IMR-90 (cell line): ENCODE results near the gene ARL14. TPM values are rescaled to one million over a fixed set of nuclear protein-coding genes. Genes with fewer than 3 reads are reported as not detected.

Experiments used
- ATAC-seq: fragments of 200-7000 bp; cut with Tn5 transposase; 2 replicates; pipeline ENCODE4 v1.9.1; 2020; ENCODE audit warnings: low read depth, mild to moderate bottlenecking, moderate library complexity
- BruUV-seq: library from RNA; stranded (reverse); fragments of 400-500 nt; replicated peaks from 2 replicates; lab custom pipeline; 2021; lab: Mats Ljungman, UMichigan
- CTCF ChIA-PET: fragments of 300-600 bp; formaldehyde crosslinking; extraction: SDS; loops from one replicate; lab custom pipeline; 2021; ENCODE audit warnings: antibody characterized with exemption; lab: Yijun Ruan, JAX
- POLR2A ChIA-PET: fragments of 300-600 bp; sonication (Branson Sonifier 250); formaldehyde crosslinking; loops from one replicate; lab custom pipeline; 2022; ENCODE audit warnings: antibody characterized with exemption; ENCODE audit not compliant: unreplicated experiment; lab: Charles Lee
- DNase-seq: peaks from one replicate; pipeline ENCODE4 v3.0.0; 2013
- H2AFZ ChIP-seq: replicated peaks from 2 replicates; pipeline ENCODE3; 2013; ENCODE audit warnings: low read length, mild to moderate bottlenecking; ENCODE audit not compliant: poor library complexity
- H2AK5ac ChIP-seq: 2 replicates; pipeline ENCODE4 v1.6.1; 2013; ENCODE audit warnings: low read depth, low read length, inconsistent platforms
- H2AK9ac ChIP-seq: replicated peaks from 2 replicates; pipeline ENCODE3; 2013; ENCODE audit warnings: mild to moderate bottlenecking, low read depth, low read length, moderate library complexity; ENCODE audit not compliant: poor library complexity
- H2BK120ac ChIP-seq: 2 replicates; pipeline ENCODE4 v1.6.1; 2013; ENCODE audit warnings: low read depth, low read length, inconsistent platforms
- H2BK15ac ChIP-seq: 3 replicates; pipeline ENCODE4 v1.6.1; 2013; ENCODE audit warnings: low read depth, low read length, inconsistent platforms
- H2BK20ac ChIP-seq: 2 replicates; pipeline ENCODE4 v1.6.1; 2013; ENCODE audit warnings: low read depth, mild to moderate bottlenecking, inconsistent platforms, low read length, moderate library complexity
- H2BK5ac ChIP-seq: 2 replicates; pipeline ENCODE4 v1.6.1; 2013; ENCODE audit warnings: mild to moderate bottlenecking, low read depth, low read length, inconsistent platforms; ENCODE audit not compliant: poor library complexity, severe bottlenecking
- H3K14ac ChIP-seq: replicated peaks from 2 replicates; pipeline ENCODE4 v1.6.1; 2013; ENCODE audit warnings: low read depth, low read length, inconsistent platforms
- H3K18ac ChIP-seq: 2 replicates; pipeline ENCODE4 v1.6.1; 2013; ENCODE audit warnings: low read depth, low read length, control low read depth
- H3K23ac ChIP-seq: 2 replicates; pipeline ENCODE4 v1.6.1; 2013; ENCODE audit warnings: low read depth, low read length, inconsistent platforms
- H3K27ac ChIP-seq: 2 replicates; pipeline ENCODE4 v1.5.1; 2013; ENCODE audit warnings: mild to moderate bottlenecking, control low read depth, low read length; ENCODE audit not compliant: insufficient read depth
- H3K27me3 ChIP-seq: 2 replicates; pipeline ENCODE4 v1.6.1; 2013; ENCODE audit warnings: low read length; ENCODE audit not compliant: control insufficient read depth, insufficient read depth
- H3K36me3 ChIP-seq: 2 replicates; pipeline ENCODE4 v1.6.1; 2013; ENCODE audit warnings: low read length, mixed read lengths; ENCODE audit not compliant: control insufficient read depth, insufficient read depth
- H3K4ac ChIP-seq: 2 replicates; pipeline ENCODE4 v1.6.1; 2013; ENCODE audit warnings: low read depth, low read length, inconsistent platforms
- H3K4me1 ChIP-seq: 2 replicates; pipeline ENCODE4 v1.6.1; 2013; ENCODE audit warnings: low read length, mixed read lengths; ENCODE audit not compliant: control insufficient read depth, insufficient read depth
- H3K4me2 ChIP-seq: 2 replicates; pipeline ENCODE4 v1.6.1; 2013; ENCODE audit warnings: low read depth, mild to moderate bottlenecking, control low read depth, low read length, moderate library complexity
- H3K4me3 ChIP-seq: 2 replicates; pipeline ENCODE4 v1.5.1; 2013; ENCODE audit warnings: low read depth, mild to moderate bottlenecking, control low read depth, low read length, moderate library complexity; ENCODE audit not compliant: insufficient read depth
- H3K56ac ChIP-seq: 2 replicates; pipeline ENCODE4 v1.6.1; 2013; ENCODE audit warnings: low read length, inconsistent platforms; ENCODE audit not compliant: insufficient read depth; ENCODE audit errors: extremely low read depth
- H3K79me1 ChIP-seq, 2 experiments: 2 replicates each; pipeline ENCODE4 v1.6.1; 2013; ENCODE audit warnings: low read length in 2 of 2, inconsistent platforms in 1 of 2, low read depth in 1 of 2
- H3K9ac ChIP-seq: 2 replicates; pipeline ENCODE4 v1.6.1; 2013; ENCODE audit warnings: low read depth, low read length, control low read depth
- H3K9me1 ChIP-seq: 2 replicates; pipeline ENCODE4 v1.6.1; 2013; ENCODE audit warnings: low read length, inconsistent platforms; ENCODE audit not compliant: insufficient read depth
- H3K9me3 ChIP-seq: 2 replicates; pipeline ENCODE4 v1.6.1; 2013; ENCODE audit warnings: low read length; ENCODE audit not compliant: control insufficient read depth, insufficient read depth
- H4K20me1 ChIP-seq: 2 replicates; pipeline ENCODE4 v1.6.1; 2013; ENCODE audit warnings: low read length, inconsistent platforms; ENCODE audit not compliant: insufficient read depth
- H4K5ac ChIP-seq: 2 replicates; pipeline ENCODE4 v1.6.1; 2013; ENCODE audit warnings: mild to moderate bottlenecking, low read depth, low read length, control low read depth
- H4K8ac ChIP-seq, 2 experiments: 2 replicates each; pipeline ENCODE4 v1.6.1; 2013; ENCODE audit warnings: low read depth in 2 of 2, low read length in 2 of 2, control low read depth in 1 of 2, inconsistent platforms in 1 of 2
- H4K91ac ChIP-seq: 2 replicates; pipeline ENCODE4 v1.6.1; 2013; ENCODE audit warnings: low read depth, low read length, inconsistent platforms; ENCODE audit not compliant: insufficient read depth
- RAD21 ChIP-seq: IDR thresholded peaks from 2 replicates; pipeline ENCODE4 v1.6.1; 2012; ENCODE audit warnings: low read length, improper control_type of control experiment
- SMC3 ChIP-seq: fragments of 150-350 bp; IDR thresholded peaks from 2 replicates; pipeline ENCODE4 v1.6.1; 2016; ENCODE audit warnings: low read depth, mild to moderate bottlenecking, antibody characterized with exemption, low read length, moderate library complexity
- WGBS, 2 experiments: methylation state at CpG; one replicate each; pipeline versions ENCODE4 v1.1.5 to v1.1.7; 2013; ENCODE audit warnings: missing lambda C conversion rate in 2 of 2; ENCODE audit not compliant: insufficient read length in 1 of 2; ENCODE audit errors: extremely low coverage in 2 of 2; 5-methylcytosine and 5-hydroxymethylcytosine counted together
- dilution Hi-C: fragments of 300-500 bp; cut with HindIII; formaldehyde crosslinking; loops from one replicate; pipeline ENCODE4 v1.14.3; 2018; ENCODE audit warnings: low sequenced_read_pairs; ENCODE audit not compliant: unreplicated experiment
- in situ Hi-C: fragments of 300-500 bp; cut with MboI; formaldehyde crosslinking; loops from 3 replicates; pipeline ENCODE4 v1.14.3; 2019; ENCODE audit warnings: low sequenced_read_pairs, inconsistent platforms, mixed read lengths
- intact Hi-C: fragments of 100-400 bp; cut with micrococcal nuclease; formaldehyde crosslinking; loops from 2 replicates; pipeline ENCODE4 v1.10.0; 2022
- polyA plus RNA-seq, 3 experiments: library from polyadenylated mRNA; depleted of rRNA; stranded (reverse); fragments of >200 nt; gene quantifications; 2 replicates each; pipeline ENCODE4 v1.2.3, GENCODE V29; 2012; ENCODE audit warnings: low replicate concordance in 1 of 3
- total RNA-seq: library from RNA; depleted of rRNA; stranded (reverse); fragments of >200 nt; gene quantifications from 2 replicates; pipeline ENCODE4 v1.2.3, GENCODE V29; 2012
- TF ChIP-seq, protein P1 (sequence below): conservative IDR thresholded peaks from 2 replicates; pipeline ENCODE4 v1.5.1; 2012; ENCODE audit warnings: mild to moderate bottlenecking, low read depth, low read length, improper control_type of control experiment

ARL14 gene
- total and polyA plus RNA-seq, 2 of the 4 experiments (the other 2 are of a cell fraction): 0.15 to 0.18 TPM

DNA sequence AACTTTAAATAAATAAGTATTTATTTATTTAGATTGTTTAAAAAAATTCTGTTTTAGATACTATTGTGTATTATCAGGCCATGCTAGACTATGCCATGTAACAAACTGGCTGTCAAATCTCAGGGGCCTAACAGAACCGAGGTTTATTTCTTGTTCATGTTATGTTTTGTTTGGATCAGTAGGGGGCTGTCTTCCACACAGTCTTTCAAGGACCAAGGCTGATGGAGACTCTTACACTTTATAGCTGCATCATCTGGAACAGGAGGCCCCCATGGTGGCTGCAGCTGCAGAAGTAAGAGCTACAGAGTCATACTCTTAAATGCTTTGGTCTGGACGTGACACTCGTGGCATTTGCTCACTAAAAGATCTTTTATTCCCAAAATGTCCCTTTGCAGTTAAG is 33.0 kb upstream of the ARL14 start:
- Histone ChIP-seq H3K79me1 (no peaks in the 10 kb centered on the region), H3K36me3 (no peaks in the 10 kb centered on the region), H3K4me3 (no peak overlapping the region), H3K9ac (no peak overlapping the region), H3K14ac (no peak overlapping the region), H2AK9ac (no peak overlapping the region), H3K27me3 (no peaks in the 10 kb centered on the region), H2AK5ac (no peak overlapping the region), H3K27ac (no peak overlapping the region), H2AFZ (no peak overlapping the region), H3K18ac (no peak overlapping the region), H4K91ac (no peak overlapping the region), H3K4me2 (no peak overlapping the region), H4K5ac (no peak overlapping the region), H2BK20ac (no peak overlapping the region), H3K9me3 (no peaks in the 10 kb centered on the region), H2BK5ac (no peak overlapping the region), H3K4ac (no peak overlapping the region), H2BK120ac (no peak overlapping the region), H2BK15ac (no peak overlapping the region), H3K4me1 (no peaks in the 10 kb centered on the region), H4K20me1 (no peaks in the 10 kb centered on the region), H3K56ac (no peak overlapping the region), H3K23ac (no peak overlapping the region), H3K9me1 (no peaks in the 10 kb centered on the region), H4K8ac (no peak overlapping the region)
- ATAC-seq (peak; percentile 37; the same call in 1 of the 2 replicates), DNase-seq (peak; percentile 17)
- no TSS peak for BruUV-seq
- TF ChIP-seq, protein P1, sequence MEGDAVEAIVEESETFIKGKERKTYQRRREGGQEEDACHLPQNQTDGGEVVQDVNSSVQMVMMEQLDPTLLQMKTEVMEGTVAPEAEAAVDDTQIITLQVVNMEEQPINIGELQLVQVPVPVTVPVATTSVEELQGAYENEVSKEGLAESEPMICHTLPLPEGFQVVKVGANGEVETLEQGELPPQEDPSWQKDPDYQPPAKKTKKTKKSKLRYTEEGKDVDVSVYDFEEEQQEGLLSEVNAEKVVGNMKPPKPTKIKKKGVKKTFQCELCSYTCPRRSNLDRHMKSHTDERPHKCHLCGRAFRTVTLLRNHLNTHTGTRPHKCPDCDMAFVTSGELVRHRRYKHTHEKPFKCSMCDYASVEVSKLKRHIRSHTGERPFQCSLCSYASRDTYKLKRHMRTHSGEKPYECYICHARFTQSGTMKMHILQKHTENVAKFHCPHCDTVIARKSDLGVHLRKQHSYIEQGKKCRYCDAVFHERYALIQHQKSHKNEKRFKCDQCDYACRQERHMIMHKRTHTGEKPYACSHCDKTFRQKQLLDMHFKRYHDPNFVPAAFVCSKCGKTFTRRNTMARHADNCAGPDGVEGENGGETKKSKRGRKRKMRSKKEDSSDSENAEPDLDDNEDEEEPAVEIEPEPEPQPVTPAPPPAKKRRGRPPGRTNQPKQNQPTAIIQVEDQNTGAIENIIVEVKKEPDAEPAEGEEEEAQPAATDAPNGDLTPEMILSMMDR: peak; percentile 26; the same call in 1 of the 2 replicates
- TF ChIP-seq SMC3: no peak
- TF ChIP-seq RAD21: peak; percentile 32
- intact Hi-C loops: loop anchor here (2.0 kb wide), 1 partner anchor 299 kb away; no protein-coding TSS in a partner anchor
- WGBS, 2 experiments: 67% methylated on average over 2 of the region's 3 CpGs; no CpG with 5 or more reads in 1 of the 2 experiments
- in situ Hi-C loops: no loop called here
- dilution Hi-C loops: no loop called here
- ChIA-PET CTCF (no interaction called here), POLR2A (no interaction called here)
